ENCODE data around the gene HSH2D.

HSH2D gene

GRCh38 chr19:16199275-16199932 lies 55.9 kb downstream of the HSH2D start:
- peak overlapping the region; percentile 90 for H3K4me3 ChIP-seq (ENCODE audit: low read length)
- H3K36me3 ChIP-seq (ENCODE audit: control insufficient read depth, insufficient read depth, low read length, severe bottlenecking) = peaks cover 26% of the 10 kb centered on the region
- no peaks in the 10 kb centered on the region for H3K27me3 ChIP-seq (replicated peaks; ENCODE audit: control insufficient read depth, insufficient read depth, low read length)
- no peak for DNase-seq (ENCODE audit: low read depth)
- no peaks in the 10 kb centered on the region for H3K9me3 ChIP-seq (ENCODE audit: control insufficient read depth, low read length)
- peak overlapping the region; percentile 97 for H3K9ac ChIP-seq (ENCODE audit: low read length)
- peaks cover 63% of the 10 kb centered on the region for H3K4me1 ChIP-seq (ENCODE audit: control insufficient read depth, insufficient read depth, low read length)

GRCh38 chr19:16200038-16201010 lies 56.8 kb downstream of the HSH2D start:
- peaks cover 32% of the 10 kb centered on the region for H3K36me3 ChIP-seq (ENCODE audit: control insufficient read depth, insufficient read depth, low read length, severe bottlenecking)
- peak; percentile 60 for DNase-seq (ENCODE audit: low read depth)

GRCh38 chr19:16201011-16201391 lies 57.5 kb downstream of the HSH2D start:
- Histone ChIP-seq H3K9me3 (ENCODE audit: control insufficient read depth, low read length) (no peaks in the 10 kb centered on the region), H3K36me3 (ENCODE audit: control insufficient read depth, insufficient read depth, low read length, severe bottlenecking) (peaks cover 38% of the 10 kb centered on the region), H3K4me3 (ENCODE audit: low read length) (no peak overlapping the region), H3K9ac (ENCODE audit: low read length) (no peak overlapping the region), H3K27me3 (replicated peaks; ENCODE audit: control insufficient read depth, insufficient read depth, low read length) (no peaks in the 10 kb centered on the region), H3K4me1 (ENCODE audit: control insufficient read depth, insufficient read depth, low read length) (peaks cover 67% of the 10 kb centered on the region)
- no peak for DNase-seq (ENCODE audit: low read depth)

More at GRCh38 chr19:16200038-16201010, 56.8 kb downstream of the HSH2D start:
- Histone ChIP-seq H3K4me3 (ENCODE audit: low read length) (peak overlapping the region; percentile 55), H3K4me1 (ENCODE audit: control insufficient read depth, insufficient read depth, low read length) (peaks cover 68% of the 10 kb centered on the region), H3K27me3 (replicated peaks; ENCODE audit: control insufficient read depth, insufficient read depth, low read length) (no peaks in the 10 kb centered on the region), H3K9me3 (ENCODE audit: control insufficient read depth, low read length) (no peaks in the 10 kb centered on the region), H3K9ac (ENCODE audit: low read length) (peak overlapping the region; percentile 28)

- Histone ChIP-seq H3K27me3 (replicated peaks; ENCODE audit: control insufficient read depth, insufficient read depth, low read length) (no peaks in the 10 kb centered on the region), H3K9ac (ENCODE audit: low read length) (no peak overlapping the region), H3K4me3 (ENCODE audit: low read length) (no peak overlapping the region), H3K9me3 (ENCODE audit: control insufficient read depth, low read length) (no peaks in the 10 kb centered on the region), H3K4me1 (ENCODE audit: control insufficient read depth, insufficient read depth, low read length) (peaks cover 53% of the 10 kb centered on the region), H3K36me3 (ENCODE audit: control insufficient read depth, insufficient read depth, low read length, severe bottlenecking) (peaks cover 51% of the 10 kb centered on the region)
- peak; percentile 60 for DNase-seq (ENCODE audit: low read depth)
These were observed 59.1 kb downstream of the HSH2D start for GRCh38 chr19:16202320-16203255.

- Histone ChIP-seq H3K4me1 (ENCODE audit: control insufficient read depth, insufficient read depth, low read length) (peaks cover 52% of the 10 kb centered on the region), H3K4me3 (ENCODE audit: low read length) (no peak overlapping the region), H3K9me3 (ENCODE audit: control insufficient read depth, low read length) (no peaks in the 10 kb centered on the region), H3K9ac (ENCODE audit: low read length) (no peak overlapping the region), H3K36me3 (ENCODE audit: control insufficient read depth, insufficient read depth, low read length, severe bottlenecking) (peaks cover 59% of the 10 kb centered on the region), H3K27me3 (replicated peaks; ENCODE audit: control insufficient read depth, insufficient read depth, low read length) (no peaks in the 10 kb centered on the region)
- DNase-seq (ENCODE audit: low read depth) = no peak
These were observed 59.9 kb downstream of the HSH2D start for GRCh38 chr19:16203256-16204004.

GRCh38 chr19:16204005-16204294 lies 60.5 kb downstream of the HSH2D start:
- peaks cover 64% of the 10 kb centered on the region for H3K36me3 ChIP-seq (ENCODE audit: control insufficient read depth, insufficient read depth, low read length, severe bottlenecking)
- peaks cover 47% of the 10 kb centered on the region for H3K4me1 ChIP-seq (ENCODE audit: control insufficient read depth, insufficient read depth, low read length)
- no peak overlapping the region for H3K9ac ChIP-seq (ENCODE audit: low read length)
- H3K4me3 ChIP-seq (ENCODE audit: low read length) = no peak overlapping the region
- no peak for DNase-seq (ENCODE audit: low read depth)
- H3K9me3 ChIP-seq (ENCODE audit: control insufficient read depth, low read length) = no peaks in the 10 kb centered on the region
- no peaks in the 10 kb centered on the region for H3K27me3 ChIP-seq (replicated peaks; ENCODE audit: control insufficient read depth, insufficient read depth, low read length)

GRCh38 chr19:16205205-16206045 lies 61.9 kb downstream of the HSH2D start:
- H3K9ac ChIP-seq (ENCODE audit: low read length) = peak overlapping the region; percentile 33
- DNase-seq (ENCODE audit: low read depth) = no peak
- no peaks in the 10 kb centered on the region for H3K9me3 ChIP-seq (ENCODE audit: control insufficient read depth, low read length)
- peaks cover 79% of the 10 kb centered on the region for H3K36me3 ChIP-seq (ENCODE audit: control insufficient read depth, insufficient read depth, low read length, severe bottlenecking)
- H3K27me3 ChIP-seq (replicated peaks; ENCODE audit: control insufficient read depth, insufficient read depth, low read length) = no peaks in the 10 kb centered on the region
- peaks cover 32% of the 10 kb centered on the region for H3K4me1 ChIP-seq (ENCODE audit: control insufficient read depth, insufficient read depth, low read length)
- H3K4me3 ChIP-seq (ENCODE audit: low read length) = no peak overlapping the region

GRCh38 chr19:16206046-16206605 lies 62.6 kb downstream of the HSH2D start:
- Histone ChIP-seq H3K27me3 (replicated peaks; ENCODE audit: control insufficient read depth, insufficient read depth, low read length) (no peaks in the 10 kb centered on the region), H3K9ac (ENCODE audit: low read length) (no peak overlapping the region), H3K36me3 (ENCODE audit: control insufficient read depth, insufficient read depth, low read length, severe bottlenecking) (peaks cover 83% of the 10 kb centered on the region), H3K9me3 (ENCODE audit: control insufficient read depth, low read length) (no peaks in the 10 kb centered on the region), H3K4me1 (ENCODE audit: control insufficient read depth, insufficient read depth, low read length) (peaks cover 25% of the 10 kb centered on the region), H3K4me3 (ENCODE audit: low read length) (no peak overlapping the region)
- DNase-seq (ENCODE audit: low read depth) = no peak

GRCh38 chr19:16206637-16207036 lies 63.2 kb downstream of the HSH2D start:
- no peak overlapping the region for H3K9ac ChIP-seq (ENCODE audit: low read length)
- no peaks in the 10 kb centered on the region for H3K27me3 ChIP-seq (replicated peaks; ENCODE audit: control insufficient read depth, insufficient read depth, low read length)
- no peak for DNase-seq (ENCODE audit: low read depth)
- peaks cover 87% of the 10 kb centered on the region for H3K36me3 ChIP-seq (ENCODE audit: control insufficient read depth, insufficient read depth, low read length, severe bottlenecking)
- H3K4me3 ChIP-seq (ENCODE audit: low read length) = no peak overlapping the region
- H3K9me3 ChIP-seq (ENCODE audit: control insufficient read depth, low read length) = no peaks in the 10 kb centered on the region
- H3K4me1 ChIP-seq (ENCODE audit: control insufficient read depth, insufficient read depth, low read length) = peaks cover 25% of the 10 kb centered on the region

- Histone ChIP-seq H3K9me3 (ENCODE audit: control insufficient read depth, low read length) (no peaks in the 10 kb centered on the region), H3K36me3 (ENCODE audit: control insufficient read depth, insufficient read depth, low read length, severe bottlenecking) (peaks cover 89% of the 10 kb centered on the region), H3K4me1 (ENCODE audit: control insufficient read depth, insufficient read depth, low read length) (peaks cover 21% of the 10 kb centered on the region), H3K9ac (ENCODE audit: low read length) (no peak overlapping the region), H3K27me3 (replicated peaks; ENCODE audit: control insufficient read depth, insufficient read depth, low read length) (no peaks in the 10 kb centered on the region), H3K4me3 (ENCODE audit: low read length) (no peak overlapping the region)
- no peak for DNase-seq (ENCODE audit: low read depth)
These were observed 63.6 kb downstream of the HSH2D start for GRCh38 chr19:16207063-16207462.
